Stimulated activated CD8-positive, alpha-beta memory T cell treated with anti-CD3 and anti-CD28 coated beads, Interleukin-2, amount 100 ng/mL, for 1 hour (primary cell): ENCODE results near the gene SEMA3D.

Source experiments
- DNase-seq, 2 donors: peaks; one replicate each; pipeline ENCODE4 v3.0.0-alpha.2; 2020; ENCODE audit warnings: low read depth in 2 of 2

The SEMA3D gene

GRCh38 chr7:85079434-85079833 is 107.4 kb downstream of the SEMA3D start:
- no peak for DNase-seq

DNA sequence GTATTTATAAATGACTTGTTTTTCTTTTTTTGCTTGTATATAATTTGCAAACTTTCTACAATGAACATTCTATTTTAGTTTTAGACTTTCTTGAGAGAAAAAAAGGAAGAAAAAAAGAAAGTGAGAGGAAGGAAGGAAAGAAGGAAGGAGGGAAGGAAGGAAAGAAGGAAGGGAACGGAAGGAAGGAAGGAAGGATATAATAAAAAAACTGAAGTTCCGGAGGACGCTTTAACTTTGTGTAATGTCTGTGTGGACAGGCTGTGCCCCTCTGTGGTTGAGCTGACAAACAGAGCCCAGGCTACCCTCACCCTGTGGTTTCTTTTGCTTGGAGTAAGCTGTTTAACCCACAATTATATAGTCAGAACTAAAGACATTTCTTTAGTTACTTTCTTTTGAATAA is 108.7 kb downstream of the SEMA3D start:
- DNase-seq = no peak

DNA sequence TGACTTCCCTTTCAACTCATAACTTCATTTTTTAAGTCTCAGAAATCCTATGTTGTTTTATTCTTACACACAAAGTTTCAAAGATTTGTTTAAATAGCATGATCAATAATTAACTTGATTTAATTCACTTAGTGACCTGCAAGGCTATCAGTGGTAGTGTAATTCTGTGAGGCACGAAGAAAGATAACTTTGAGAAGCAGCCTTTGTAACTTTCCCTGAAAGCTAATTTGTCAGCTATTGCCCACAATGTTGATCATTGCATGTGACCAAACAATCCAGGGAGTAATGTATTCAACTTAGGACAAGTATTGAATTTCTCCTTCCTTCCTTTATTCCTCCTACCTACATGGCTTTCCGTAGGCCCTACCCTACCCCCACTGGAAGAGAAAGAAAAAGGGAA is 111.0 kb downstream of the SEMA3D start:
- no peak for DNase-seq

DNA sequence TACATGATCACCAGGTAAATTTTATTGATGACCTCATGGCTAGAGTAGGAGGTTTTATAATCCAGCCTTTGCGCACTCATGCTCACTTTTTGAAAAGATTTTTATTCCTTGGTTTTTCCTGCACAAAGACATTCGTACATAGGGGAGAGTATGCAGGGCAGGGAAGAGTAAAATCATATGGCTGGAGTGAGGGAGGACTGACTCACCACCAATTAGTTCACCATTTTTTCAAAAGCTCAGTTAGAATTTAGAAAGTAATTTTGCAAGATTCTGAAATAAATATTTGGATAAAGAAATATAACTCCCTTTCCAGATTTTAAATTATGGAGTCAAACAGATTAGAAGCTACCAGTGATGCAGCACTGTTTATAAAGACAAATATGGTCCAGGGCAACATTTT is 111.9 kb downstream of the SEMA3D start:
- no peak for DNase-seq

DNA sequence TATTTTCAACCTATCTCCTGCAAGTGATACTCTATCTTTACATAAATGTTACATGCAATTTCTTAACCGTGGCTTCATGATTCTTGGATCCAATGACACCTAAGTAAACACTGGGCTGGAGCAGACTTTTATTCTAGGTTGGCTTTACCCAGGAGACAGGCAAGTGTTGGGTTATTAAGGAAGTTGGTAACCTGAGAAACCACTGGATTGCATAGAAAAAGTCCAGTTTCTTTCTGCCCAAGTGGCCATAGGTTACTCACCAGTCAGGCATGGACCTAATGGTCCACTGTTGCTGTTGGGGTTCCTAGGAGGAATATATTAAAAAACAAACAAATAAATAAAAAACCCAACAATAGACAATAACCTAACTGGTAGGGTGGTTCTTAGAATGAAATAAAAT is 112.8 kb downstream of the SEMA3D start:
- no peak for DNase-seq

- no peak for DNase-seq
Measured at GRCh38 chr7:85070967-85071628, 115.8 kb downstream of the SEMA3D start.

GRCh38 chr7:85068799-85069198 is 118.1 kb downstream of the SEMA3D start:
- no peak for DNase-seq

DNA sequence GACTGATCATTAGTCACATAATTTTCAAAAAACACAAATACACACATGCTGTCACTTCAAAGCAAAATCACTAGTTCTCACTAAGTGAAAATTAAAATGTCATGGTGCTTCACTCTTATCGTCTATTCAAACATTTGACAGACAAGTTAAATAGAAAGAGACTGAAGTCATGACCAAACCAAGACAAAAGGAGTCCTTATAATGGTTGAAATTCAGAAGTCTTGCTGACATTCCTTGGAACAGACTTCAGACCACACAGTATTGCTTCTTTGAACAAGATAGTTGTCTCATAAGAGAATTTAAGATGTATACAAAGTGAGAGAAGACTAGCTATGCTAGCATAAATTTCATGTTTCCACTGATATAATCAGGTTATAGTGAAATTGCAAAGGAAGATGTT is 119.5 kb downstream of the SEMA3D start:
- DNase-seq = no peak

DNA sequence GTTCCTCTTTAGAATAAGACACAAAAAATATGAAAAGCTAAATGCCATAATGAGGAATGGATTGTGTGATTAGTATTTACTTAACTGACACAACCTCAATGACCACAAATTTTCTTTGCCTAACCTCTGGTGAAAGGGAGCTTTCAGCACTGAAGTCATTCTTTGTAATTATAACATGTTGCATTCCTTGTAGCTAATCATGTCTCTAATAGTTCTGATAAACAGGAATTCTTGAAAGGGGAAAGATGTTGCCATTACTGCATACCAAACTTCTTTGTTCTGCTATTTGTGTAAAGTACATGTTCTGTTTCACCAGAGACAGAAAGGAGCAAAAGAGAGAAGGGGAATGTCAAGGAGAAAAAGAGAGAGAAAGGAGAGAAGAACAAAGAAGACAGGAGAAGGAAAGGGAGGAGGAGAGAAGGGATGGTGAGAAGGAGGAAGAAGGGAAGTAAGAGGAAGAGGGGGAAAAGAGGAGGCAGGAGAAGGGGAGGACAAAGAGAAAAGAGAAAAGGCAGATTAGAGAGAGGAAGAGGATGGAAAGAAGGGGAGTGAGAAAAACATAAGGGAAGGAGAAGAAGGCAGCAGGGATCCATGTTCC is 120.9 kb downstream of the SEMA3D start:
- DNase-seq = no peak

DNA sequence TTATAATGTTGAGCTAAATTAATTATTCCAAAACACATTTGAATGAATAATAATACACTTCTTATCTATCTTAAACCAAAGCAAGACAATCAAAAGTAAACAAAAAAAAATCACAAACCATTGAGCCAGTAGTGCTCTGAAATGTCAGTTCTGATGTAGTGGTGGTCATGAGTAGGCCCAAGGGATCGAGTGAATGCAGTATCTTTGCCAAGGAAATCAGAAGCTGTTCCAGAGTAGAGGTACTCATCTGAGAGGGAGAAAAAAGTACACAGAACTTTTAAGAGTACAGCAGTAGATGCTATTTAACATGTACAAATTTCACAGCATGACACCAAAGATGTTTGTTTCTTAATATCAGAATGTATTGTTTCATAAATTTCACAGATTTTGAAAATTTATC is 121.5 kb downstream of the SEMA3D start:
- DNase-seq = no peak

DNA sequence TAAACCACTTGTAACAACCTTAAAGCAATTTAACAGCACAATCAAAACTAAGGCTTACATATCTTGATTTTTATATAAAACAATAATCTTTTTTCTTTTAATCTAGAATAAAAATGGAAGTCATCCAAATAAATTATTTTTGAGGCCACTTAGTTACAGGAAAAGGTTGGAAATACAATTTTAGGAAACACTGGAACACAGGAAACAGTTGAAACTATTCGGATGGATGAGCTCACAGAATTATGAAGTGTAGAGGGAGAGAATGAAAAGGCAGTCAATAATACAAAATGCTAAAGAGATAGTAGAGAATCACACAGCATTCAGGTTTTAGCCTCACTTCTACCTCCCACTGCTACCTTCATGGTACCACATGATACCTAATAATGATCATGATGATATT is 124.2 kb downstream of the SEMA3D start:
- no peak for DNase-seq

DNA sequence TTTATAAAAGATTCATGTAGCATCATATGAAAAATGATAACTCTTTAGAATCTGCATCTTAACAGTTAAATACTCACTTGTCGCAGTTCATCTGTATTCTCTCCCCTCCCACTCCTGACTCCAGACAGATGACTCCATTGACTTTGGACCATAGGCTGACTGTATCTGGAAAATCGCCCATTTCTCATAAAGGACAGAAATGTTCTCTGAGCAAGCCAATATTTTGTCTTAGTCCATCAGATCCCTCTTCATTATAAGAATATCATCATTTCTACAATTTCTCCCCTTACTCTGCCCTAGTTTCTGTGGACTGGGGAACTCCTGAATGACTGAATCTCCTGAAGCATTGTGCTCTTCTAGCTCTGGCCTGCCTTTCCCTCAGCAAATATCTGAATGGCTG is 125.4 kb downstream of the SEMA3D start:
- DNase-seq = no peak

DNA sequence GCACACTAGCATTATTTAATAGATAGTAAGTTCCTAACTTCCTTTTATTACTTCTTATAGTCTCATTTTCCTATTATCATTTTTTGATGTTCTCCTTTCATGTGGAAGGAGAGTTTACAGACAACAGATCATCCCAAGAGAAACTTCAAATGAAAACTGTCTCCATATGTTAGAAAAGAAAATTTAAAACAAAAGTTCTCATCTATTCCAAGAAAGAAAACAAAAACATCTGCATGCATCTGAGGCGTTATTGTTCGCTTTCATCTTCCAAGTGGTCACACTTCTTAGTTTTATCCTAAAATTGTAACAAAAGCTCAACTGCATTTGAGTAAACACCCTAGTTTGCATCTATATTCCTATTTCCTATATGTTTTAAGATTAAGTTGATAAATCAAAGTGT is 126.2 kb downstream of the SEMA3D start:
- DNase-seq = no peak

DNA sequence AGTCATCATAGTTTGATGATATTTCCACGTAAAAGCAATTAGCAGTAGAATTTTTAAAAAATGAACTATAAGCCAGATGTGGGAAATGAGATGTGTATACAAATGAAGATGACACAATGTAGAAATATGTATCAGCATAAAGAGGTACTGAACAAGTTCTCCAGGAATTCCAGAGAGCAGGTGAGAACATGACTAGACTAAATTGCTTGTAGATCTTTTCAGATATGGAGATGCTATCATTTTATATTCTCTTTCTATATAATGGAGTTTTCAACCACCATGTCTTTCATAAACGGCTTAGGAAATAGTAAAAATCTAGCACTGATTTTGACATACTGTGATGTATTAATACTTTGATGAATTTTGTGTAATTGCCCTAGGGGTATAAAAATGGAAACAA is 130.9 kb downstream of the SEMA3D start:
- no peak for DNase-seq

DNA sequence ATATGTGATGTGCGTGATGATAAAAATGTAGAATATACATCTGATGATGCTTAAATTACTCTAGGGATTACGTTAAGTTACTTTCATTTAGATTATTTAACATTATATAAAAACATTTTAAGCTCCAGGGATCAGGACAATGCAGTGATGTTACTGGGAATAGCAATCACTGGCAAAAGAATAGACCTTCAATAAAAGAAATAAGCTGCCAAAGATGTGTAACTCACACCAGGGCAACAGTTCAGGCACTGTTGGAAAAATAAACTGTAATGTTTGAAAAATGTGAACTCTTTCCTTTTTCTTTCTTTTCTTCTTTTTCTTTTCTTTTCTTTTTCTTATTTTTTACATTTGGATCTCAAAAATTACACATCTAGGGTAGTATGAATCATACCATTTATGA is 131.7 kb downstream of the SEMA3D start:
- no peak for DNase-seq

DNA sequence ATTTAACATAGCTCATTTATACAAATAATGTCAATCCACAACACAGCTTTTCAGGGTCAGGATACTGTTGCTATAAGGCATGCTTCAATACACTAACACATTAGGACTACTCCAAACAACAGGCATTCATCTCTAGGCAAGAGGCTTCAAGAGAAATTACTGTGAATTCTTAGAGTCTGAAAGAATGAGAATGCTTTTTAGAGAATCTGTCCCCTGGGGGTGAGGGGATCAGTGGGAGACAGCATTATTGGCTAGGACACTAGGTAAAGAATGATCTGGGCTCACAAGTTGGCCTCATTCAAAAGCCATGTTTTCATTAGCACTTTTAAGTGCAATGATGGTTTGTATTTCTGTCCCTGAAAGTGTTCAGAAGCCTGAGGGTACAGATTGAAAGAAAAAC is 132.6 kb downstream of the SEMA3D start:
- DNase-seq = no peak

GRCh38 chr7:85052894-85053293 is 134.0 kb downstream of the SEMA3D start:
- DNase-seq = no peak

- DNase-seq = no peak
Measured at GRCh38 chr7:85052056-85052737, 134.7 kb downstream of the SEMA3D start.

DNA sequence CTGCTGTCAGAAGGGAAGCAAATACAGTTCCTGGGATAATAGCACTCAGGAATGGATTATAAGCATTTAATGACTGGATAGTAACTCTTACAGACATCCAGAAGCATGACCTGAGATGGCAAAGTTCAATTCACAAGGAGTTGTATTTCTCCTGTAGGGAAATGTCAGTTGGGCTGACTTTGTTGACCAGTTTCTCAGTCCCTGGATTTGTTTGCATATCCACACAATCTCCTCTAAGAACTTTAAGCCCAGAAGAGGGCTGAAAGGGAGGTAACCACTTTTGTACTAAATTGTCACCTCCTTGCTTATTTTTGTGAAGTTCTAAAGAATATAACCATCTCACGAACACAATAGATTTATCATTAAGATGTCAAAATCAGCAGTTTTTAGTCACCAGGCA is 140.3 kb downstream of the SEMA3D start:
- DNase-seq = no peak

DNA sequence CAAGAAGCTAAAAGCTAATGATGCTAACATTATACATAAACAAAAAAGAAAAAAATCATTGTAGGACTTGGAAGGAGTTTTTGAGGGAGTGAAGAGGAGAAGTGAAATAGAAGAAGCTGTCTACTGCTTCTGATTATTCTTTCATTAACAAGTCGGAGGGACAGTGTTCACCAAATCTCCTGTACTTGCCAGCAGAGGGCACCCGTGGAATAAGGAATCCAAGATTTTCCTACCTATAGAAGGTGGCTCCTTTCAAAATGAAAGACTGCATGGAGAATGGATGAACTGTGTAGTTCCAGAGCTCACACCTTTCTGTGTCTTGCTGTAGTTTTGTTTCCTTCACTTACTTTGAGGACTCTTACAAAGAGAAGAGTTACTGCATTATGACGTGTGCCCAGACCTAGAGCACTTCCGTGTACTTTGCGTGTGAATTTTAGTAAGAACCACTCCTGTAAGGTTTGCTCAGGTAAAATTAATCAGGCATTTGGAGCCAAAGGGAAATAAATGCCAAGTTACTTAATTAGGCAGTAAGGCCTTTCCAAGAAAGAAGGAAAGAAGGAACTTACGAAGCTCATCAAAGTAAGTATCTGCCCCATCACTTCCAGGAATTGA is 145.1 kb downstream of the SEMA3D start:
- no peak for DNase-seq

GRCh38 chr7:85039196-85039923 is 147.5 kb downstream of the SEMA3D start:
- DNase-seq = no peak

GRCh38 chr7:85038466-85038865 is 148.4 kb downstream of the SEMA3D start:
- DNase-seq = no peak
